ENCODE measurements around the gene AKAIN1.

AKAIN1 gene

GRCh38 chr18:5158587-5158986, 38.5 kb downstream of the AKAIN1 start:
- no peak for DNase-seq

GRCh38 chr18:5158172-5158571, 38.9 kb downstream of the AKAIN1 start:
- DNase-seq = no peak

GRCh38 chr18:5155907-5156287, 41.2 kb downstream of the AKAIN1 start:
- no peak for DNase-seq

GRCh38 chr18:5155218-5155906, 41.7 kb downstream of the AKAIN1 start:
- DNase-seq = no peak

- no peak for DNase-seq
Observed at GRCh38 chr18:5152343-5153020, 44.6 kb downstream of the AKAIN1 start.

GRCh38 chr18:5150894-5151293, 46.2 kb downstream of the AKAIN1 start:
- no peak for DNase-seq

GRCh38 chr18:5146093-5146492, 51.0 kb downstream of the AKAIN1 start:
- DNase-seq = no peak

GRCh38 chr18:5145168-5145825, 51.8 kb downstream of the AKAIN1 start:
- no peak for DNase-seq

GRCh38 chr18:5144629-5145028, 52.4 kb downstream of the AKAIN1 start:
- DNase-seq = no peak

GRCh38 chr18:5142859-5143258, 54.2 kb downstream of the AKAIN1 start:
- no peak for DNase-seq

GRCh38 chr18:5142131-5142530, 54.9 kb downstream of the AKAIN1 start:
- DNase-seq = no peak

- DNase-seq = no peak
Observed at GRCh38 chr18:5137261-5137660, 59.8 kb downstream of the AKAIN1 start.

- DNase-seq = no peak
Observed at GRCh38 chr18:5132987-5133386, 64.1 kb downstream of the AKAIN1 start.

- no peak for DNase-seq
Observed at GRCh38 chr18:5122272-5122671, 74.8 kb downstream of the AKAIN1 start.

- DNase-seq = no peak
Observed at GRCh38 chr18:5110266-5110665, 86.8 kb downstream of the AKAIN1 start.

- peak; percentile 40 for DNase-seq
Observed at GRCh38 chr18:5107988-5108387, 89.1 kb downstream of the AKAIN1 start.

GRCh38 chr18:5106730-5107129, 90.3 kb downstream of the AKAIN1 start:
- DNase-seq = peak; percentile 13

- no peak for DNase-seq
Observed at GRCh38 chr18:5104246-5104645, 92.8 kb downstream of the AKAIN1 start.

GRCh38 chr18:5103693-5104092, 93.4 kb downstream of the AKAIN1 start:
- peak; percentile 25 for DNase-seq

- peak; percentile 10 for DNase-seq
Observed at GRCh38 chr18:5103286-5103685, 93.8 kb downstream of the AKAIN1 start.

- no peak for DNase-seq
Observed at GRCh38 chr18:5097116-5097703, 99.8 kb downstream of the AKAIN1 start.

- DNase-seq = no peak
Observed at GRCh38 chr18:5095239-5095638, 101.8 kb downstream of the AKAIN1 start.

- DNase-seq = no peak
Observed at GRCh38 chr18:5093902-5094301, 103.2 kb downstream of the AKAIN1 start.
